CD4-positive, alpha-beta T cell treated with Interleukin-17A for 1 hour (primary cell): ENCODE data around the gene WNT3A.

Experiments
- DNase-seq: peaks from one replicate; pipeline ENCODE4 v3.0.0-alpha.2; 2020

The WNT3A gene

GRCh38 chr1:228073061-228073856 lies 66.5 kb downstream of the WNT3A start:
- DNase-seq, result no peak

GRCh38 chr1:228073857-228074545 lies 67.2 kb downstream of the WNT3A start:
- no peak for DNase-seq

GRCh38 chr1:228074954-228075730 lies 68.3 kb downstream of the WNT3A start:
- no peak for DNase-seq

GRCh38 chr1:228075801-228076271 lies 69.0 kb downstream of the WNT3A start:
- DNase-seq, result no peak

GRCh38 chr1:228076796-228077430 lies 70.1 kb downstream of the WNT3A start:
- no peak for DNase-seq

GRCh38 chr1:228077565-228078330 lies 71.0 kb downstream of the WNT3A start:
- no peak for DNase-seq

- DNase-seq, result no peak
These were observed 72.2 kb downstream of the WNT3A start for GRCh38 chr1:228079013-228079412.

GRCh38 chr1:228079601-228080263 lies 72.9 kb downstream of the WNT3A start:
- DNase-seq, result no peak

GRCh38 chr1:228081144-228081543 lies 74.3 kb downstream of the WNT3A start:
- DNase-seq, result no peak

GRCh38 chr1:228081578-228082213 lies 74.9 kb downstream of the WNT3A start:
- no peak for DNase-seq

GRCh38 chr1:228082214-228082917 lies 75.6 kb downstream of the WNT3A start, which contains the start of gene ARF1:
Gene ARF1 (plus strand): TSS chr1:228082708. CDS start chr1:228097115, 14,407 bp downstream.
- peak; percentile 93 for DNase-seq

GRCh38 chr1:228082918-228083870 lies 76.4 kb downstream of the WNT3A start:
- DNase-seq, result peak; percentile 41

GRCh38 chr1:228083871-228084278 lies 77.1 kb downstream of the WNT3A start:
- no peak for DNase-seq

- no peak for DNase-seq
These were observed 77.5 kb downstream of the WNT3A start for GRCh38 chr1:228084325-228084724.

GRCh38 chr1:228084797-228085196 lies 78.0 kb downstream of the WNT3A start:
- DNase-seq, result no peak

- no peak for DNase-seq
These were observed 78.6 kb downstream of the WNT3A start for GRCh38 chr1:228085287-228085951.

GRCh38 chr1:228087771-228088251 lies 81.0 kb downstream of the WNT3A start:
- DNase-seq, result no peak
